ENCODE measurements around the gene RPLP2. TPM values are rescaled to one million over a fixed set of nuclear protein-coding genes. Genes with fewer than 3 reads are reported as not detected.

Gene RPLP2
- total RNA-seq, 1 donor, result 220 TPM

GRCh38 chr11:839875-840617 is 30.3 kb downstream of the RPLP2 start:
- no peak for DNase-seq (ENCODE audit: low read depth)
- H3K4me3 ChIP-seq (ENCODE audit: low read depth, low read length), result peak overlapping the region; percentile 86
- TF ChIP-seq, protein P1, sequence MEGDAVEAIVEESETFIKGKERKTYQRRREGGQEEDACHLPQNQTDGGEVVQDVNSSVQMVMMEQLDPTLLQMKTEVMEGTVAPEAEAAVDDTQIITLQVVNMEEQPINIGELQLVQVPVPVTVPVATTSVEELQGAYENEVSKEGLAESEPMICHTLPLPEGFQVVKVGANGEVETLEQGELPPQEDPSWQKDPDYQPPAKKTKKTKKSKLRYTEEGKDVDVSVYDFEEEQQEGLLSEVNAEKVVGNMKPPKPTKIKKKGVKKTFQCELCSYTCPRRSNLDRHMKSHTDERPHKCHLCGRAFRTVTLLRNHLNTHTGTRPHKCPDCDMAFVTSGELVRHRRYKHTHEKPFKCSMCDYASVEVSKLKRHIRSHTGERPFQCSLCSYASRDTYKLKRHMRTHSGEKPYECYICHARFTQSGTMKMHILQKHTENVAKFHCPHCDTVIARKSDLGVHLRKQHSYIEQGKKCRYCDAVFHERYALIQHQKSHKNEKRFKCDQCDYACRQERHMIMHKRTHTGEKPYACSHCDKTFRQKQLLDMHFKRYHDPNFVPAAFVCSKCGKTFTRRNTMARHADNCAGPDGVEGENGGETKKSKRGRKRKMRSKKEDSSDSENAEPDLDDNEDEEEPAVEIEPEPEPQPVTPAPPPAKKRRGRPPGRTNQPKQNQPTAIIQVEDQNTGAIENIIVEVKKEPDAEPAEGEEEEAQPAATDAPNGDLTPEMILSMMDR (IDR thresholded peaks at IDR 0.05; ENCODE audit: insufficient read depth, low read depth, low read length), result peak; percentile 30

DNA sequence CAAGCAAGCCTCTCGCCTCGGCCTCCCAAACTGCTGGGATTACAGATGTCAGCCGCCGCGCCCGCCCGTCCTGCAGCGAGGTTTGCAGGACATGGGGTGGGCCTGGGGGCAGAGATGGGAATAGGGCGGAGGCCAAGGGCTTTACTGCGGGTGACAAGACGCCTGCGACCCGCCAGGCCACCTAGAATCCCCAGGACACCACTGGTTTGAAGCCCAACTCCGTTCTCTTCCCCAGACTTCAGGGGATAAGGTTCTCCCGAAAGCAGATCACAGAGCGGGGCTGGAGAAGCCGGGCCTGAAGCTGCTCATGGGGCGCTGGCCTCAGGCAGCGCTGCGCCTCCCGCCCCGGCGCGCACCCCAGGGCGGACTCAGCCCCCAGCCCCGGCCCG is 32.2 kb downstream of the RPLP2 start:
- H3K4me3 ChIP-seq (ENCODE audit: low read depth, low read length), result peak overlapping the region; percentile 86
- TF ChIP-seq, protein P1 (IDR thresholded peaks at IDR 0.05; ENCODE audit: insufficient read depth, low read depth, low read length), result no peak
- DNase-seq (ENCODE audit: low read depth), result no peak

GRCh38 chr11:842370-843002 is 32.7 kb downstream of the RPLP2 start, which contains the start of the genes POLR2L and TSPAN4:
POLR2L (minus strand) TSS chr11:842529; CDS start chr11:842508, 21 bp downstream.
TSPAN4 (plus strand) TSS chr11:842852; CDS start chr11:850305, 7,453 bp downstream.
- TF ChIP-seq, protein P1 (IDR thresholded peaks at IDR 0.05; ENCODE audit: insufficient read depth, low read depth, low read length), result no peak
- peak; percentile 90 for DNase-seq (ENCODE audit: low read depth)
- H3K4me3 ChIP-seq (ENCODE audit: low read depth, low read length), result peak within 1 kb of the TSS; percentile 86

DNA sequence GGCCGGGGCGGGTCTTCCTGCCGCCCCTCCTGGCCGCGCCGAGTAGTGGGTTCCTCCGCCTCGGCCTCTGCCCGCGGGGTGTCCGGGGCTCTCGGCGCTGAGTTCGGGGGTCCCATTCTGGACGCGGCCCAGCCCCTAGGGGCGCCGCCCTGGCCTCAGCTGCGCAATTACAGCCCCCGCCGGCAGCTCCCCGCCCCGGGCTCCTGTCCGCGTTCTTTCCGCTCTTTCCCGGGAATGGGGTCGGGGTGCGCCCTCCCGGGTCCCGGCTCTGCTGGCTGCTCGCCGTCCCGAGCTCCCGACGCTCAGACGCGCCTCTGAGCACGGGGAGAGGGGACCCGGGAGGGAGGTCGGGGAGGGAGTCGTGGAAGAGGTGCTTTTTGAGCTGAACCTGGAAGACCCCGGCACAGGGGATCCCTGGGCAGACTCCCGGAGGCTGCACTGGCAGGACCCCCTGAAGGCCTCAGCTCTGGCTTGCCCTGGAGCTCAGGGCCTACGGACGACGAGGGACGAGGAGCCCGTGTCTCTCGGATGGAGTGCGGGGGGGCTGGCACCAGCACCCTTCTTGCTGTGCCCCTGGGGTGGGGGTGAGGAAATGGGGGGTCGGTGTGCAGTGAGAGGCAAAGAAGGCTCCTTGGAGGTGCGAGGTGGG is 33.4 kb downstream of the RPLP2 start:
- peak overlapping the region; percentile 86 for H3K4me3 ChIP-seq (ENCODE audit: low read depth, low read length)
- no peak for DNase-seq (ENCODE audit: low read depth)
- TF ChIP-seq, protein P1 (IDR thresholded peaks at IDR 0.05; ENCODE audit: insufficient read depth, low read depth, low read length), result no peak

GRCh38 chr11:843818-844692 is 34.3 kb downstream of the RPLP2 start:
- TF ChIP-seq, protein P1 (IDR thresholded peaks at IDR 0.05; ENCODE audit: insufficient read depth, low read depth, low read length), result no peak
- peak overlapping the region; percentile 86 for H3K4me3 ChIP-seq (ENCODE audit: low read depth, low read length)
- peak; percentile 95 for DNase-seq (ENCODE audit: low read depth)

Measured in fibroblast of villous mesenchyme (primary cell).